Nephron progenitor cell (in vitro differentiated cells): ENCODE results near the gene FJX1.

Source experiments
- DNase-seq: peaks from one replicate; pipeline ENCODE4 v3.0.0; 2021
- H3K27ac Mint-ChIP-seq: 2 replicates; pipeline ENCODE4 v1.8.0; 2021; ENCODE audit warnings: mild to moderate bottlenecking, moderate library complexity, mixed read lengths
- H3K27me3 Mint-ChIP-seq: 2 replicates; pipeline ENCODE4 v1.8.0; 2021; ENCODE audit warnings: mild to moderate bottlenecking, low read depth, mixed read lengths; ENCODE audit not compliant: poor library complexity
- H3K36me3 Mint-ChIP-seq: 2 replicates; pipeline ENCODE4 v1.8.0; 2021; ENCODE audit warnings: low read depth, mixed read lengths
- H3K4me1 Mint-ChIP-seq: 2 replicates; pipeline ENCODE4 v1.8.0; 2021; ENCODE audit warnings: mixed read lengths
- H3K4me3 Mint-ChIP-seq: 2 replicates; pipeline ENCODE4 v1.8.0; 2021; ENCODE audit warnings: mild to moderate bottlenecking, moderate library complexity, mixed read lengths
- H3K9me3 Mint-ChIP-seq: 2 replicates; pipeline ENCODE4 v1.8.0; 2021; ENCODE audit warnings: mild to moderate bottlenecking, moderate library complexity, mixed read lengths
- TF ChIP-seq, protein P1 (sequence below): fragments of 200-600 bp; sonication (generic); IDR thresholded peaks from 2 replicates; pipeline ENCODE4 v1.5.0; 2021; ENCODE audit warnings: antibody characterized with exemption

The FJX1 gene, protein sequence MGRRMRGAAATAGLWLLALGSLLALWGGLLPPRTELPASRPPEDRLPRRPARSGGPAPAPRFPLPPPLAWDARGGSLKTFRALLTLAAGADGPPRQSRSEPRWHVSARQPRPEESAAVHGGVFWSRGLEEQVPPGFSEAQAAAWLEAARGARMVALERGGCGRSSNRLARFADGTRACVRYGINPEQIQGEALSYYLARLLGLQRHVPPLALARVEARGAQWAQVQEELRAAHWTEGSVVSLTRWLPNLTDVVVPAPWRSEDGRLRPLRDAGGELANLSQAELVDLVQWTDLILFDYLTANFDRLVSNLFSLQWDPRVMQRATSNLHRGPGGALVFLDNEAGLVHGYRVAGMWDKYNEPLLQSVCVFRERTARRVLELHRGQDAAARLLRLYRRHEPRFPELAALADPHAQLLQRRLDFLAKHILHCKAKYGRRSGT

DNA sequence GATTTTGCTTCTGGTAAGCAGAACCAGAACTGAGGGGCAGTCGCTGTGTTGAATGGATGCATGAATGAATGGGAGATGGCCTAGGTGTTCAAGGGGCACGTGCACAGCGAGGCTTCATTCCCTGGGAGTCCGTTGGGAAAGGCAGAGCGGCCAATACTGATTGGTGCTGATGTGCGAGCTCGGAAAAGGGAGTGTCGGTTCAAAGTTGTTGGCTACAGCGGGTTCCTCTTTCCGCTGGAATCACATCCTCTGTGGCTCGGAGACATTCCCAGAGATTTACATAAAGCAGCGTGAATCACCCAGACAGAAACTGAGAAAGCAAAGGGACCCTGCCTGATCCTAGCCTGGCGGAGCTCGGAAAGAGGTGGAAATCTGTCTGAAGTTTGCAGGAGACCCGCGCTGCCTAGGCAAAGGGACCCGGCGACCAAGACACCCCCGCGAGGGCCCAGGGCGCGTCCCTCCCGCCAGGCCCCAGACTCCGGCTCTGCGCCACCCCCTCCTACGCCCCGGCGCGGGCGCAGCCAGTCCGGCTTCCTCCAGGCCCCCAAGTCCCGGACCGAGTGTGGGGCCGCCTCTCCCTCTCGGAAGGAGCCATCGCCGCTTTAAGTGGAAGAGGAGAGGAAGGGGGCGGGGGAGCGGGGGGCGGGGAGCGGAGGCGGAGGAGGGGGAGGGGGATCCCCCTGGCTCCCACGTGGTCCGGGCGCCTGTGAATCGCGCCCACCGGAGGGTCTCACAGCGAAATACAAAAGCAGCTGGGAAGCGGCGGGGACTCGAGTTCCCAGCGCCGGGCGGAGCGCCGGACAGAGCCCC lies at the start of gene FJX1:
FJX1 (plus strand) TSS at position 774 of the 810 bp plus-strand sequence. CDS start 177 bp downstream, outside the sequence.
- peak within 1 kb of the TSS; percentile 91 for H3K27ac Mint-ChIP-seq
- peaks cover 48% of the 10 kb centered on the region for H3K4me1 Mint-ChIP-seq

DNA sequence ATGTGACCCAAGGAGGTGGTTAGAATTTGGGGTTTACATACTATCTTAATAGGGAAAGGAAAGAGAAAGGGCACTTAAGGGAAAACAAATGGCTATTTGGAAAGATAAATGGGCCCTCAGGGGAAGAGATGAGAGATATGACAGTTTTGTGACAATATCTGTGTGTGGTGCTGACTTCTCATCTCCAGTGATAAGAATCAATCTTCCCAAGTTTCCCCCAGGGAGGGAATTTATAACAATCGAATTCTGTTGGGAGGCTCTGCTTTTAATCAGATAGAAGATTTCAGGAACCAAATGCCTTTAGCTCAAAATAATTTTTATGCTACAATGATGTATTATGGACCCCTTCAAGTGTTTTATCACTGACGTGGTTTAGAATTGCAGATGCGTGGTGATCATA lies 46.6 kb upstream of the FJX1 start:
- Mint-ChIP-seq H3K9me3 (peaks cover 51% of the 10 kb centered on the region), H3K27me3 (peaks cover 4% of the 10 kb centered on the region), H3K4me3 (no peak overlapping the region), H3K27ac (no peak overlapping the region), H3K4me1 (no peaks in the 10 kb centered on the region), H3K36me3 (peaks cover 36% of the 10 kb centered on the region)
- no peak for DNase-seq
- TF ChIP-seq, protein P1, sequence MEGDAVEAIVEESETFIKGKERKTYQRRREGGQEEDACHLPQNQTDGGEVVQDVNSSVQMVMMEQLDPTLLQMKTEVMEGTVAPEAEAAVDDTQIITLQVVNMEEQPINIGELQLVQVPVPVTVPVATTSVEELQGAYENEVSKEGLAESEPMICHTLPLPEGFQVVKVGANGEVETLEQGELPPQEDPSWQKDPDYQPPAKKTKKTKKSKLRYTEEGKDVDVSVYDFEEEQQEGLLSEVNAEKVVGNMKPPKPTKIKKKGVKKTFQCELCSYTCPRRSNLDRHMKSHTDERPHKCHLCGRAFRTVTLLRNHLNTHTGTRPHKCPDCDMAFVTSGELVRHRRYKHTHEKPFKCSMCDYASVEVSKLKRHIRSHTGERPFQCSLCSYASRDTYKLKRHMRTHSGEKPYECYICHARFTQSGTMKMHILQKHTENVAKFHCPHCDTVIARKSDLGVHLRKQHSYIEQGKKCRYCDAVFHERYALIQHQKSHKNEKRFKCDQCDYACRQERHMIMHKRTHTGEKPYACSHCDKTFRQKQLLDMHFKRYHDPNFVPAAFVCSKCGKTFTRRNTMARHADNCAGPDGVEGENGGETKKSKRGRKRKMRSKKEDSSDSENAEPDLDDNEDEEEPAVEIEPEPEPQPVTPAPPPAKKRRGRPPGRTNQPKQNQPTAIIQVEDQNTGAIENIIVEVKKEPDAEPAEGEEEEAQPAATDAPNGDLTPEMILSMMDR = no peak

More for the DNA sequence above, at the start of gene FJX1:
- Mint-ChIP-seq H3K36me3 (no peaks in the 10 kb centered on the region), H3K27me3 (peaks cover 7% of the 10 kb centered on the region), H3K4me3 (peak within 1 kb of the TSS; percentile 87), H3K9me3 (no peaks in the 10 kb centered on the region)
- TF ChIP-seq, protein P1 = no peak
- peak; percentile 77 for DNase-seq

DNA sequence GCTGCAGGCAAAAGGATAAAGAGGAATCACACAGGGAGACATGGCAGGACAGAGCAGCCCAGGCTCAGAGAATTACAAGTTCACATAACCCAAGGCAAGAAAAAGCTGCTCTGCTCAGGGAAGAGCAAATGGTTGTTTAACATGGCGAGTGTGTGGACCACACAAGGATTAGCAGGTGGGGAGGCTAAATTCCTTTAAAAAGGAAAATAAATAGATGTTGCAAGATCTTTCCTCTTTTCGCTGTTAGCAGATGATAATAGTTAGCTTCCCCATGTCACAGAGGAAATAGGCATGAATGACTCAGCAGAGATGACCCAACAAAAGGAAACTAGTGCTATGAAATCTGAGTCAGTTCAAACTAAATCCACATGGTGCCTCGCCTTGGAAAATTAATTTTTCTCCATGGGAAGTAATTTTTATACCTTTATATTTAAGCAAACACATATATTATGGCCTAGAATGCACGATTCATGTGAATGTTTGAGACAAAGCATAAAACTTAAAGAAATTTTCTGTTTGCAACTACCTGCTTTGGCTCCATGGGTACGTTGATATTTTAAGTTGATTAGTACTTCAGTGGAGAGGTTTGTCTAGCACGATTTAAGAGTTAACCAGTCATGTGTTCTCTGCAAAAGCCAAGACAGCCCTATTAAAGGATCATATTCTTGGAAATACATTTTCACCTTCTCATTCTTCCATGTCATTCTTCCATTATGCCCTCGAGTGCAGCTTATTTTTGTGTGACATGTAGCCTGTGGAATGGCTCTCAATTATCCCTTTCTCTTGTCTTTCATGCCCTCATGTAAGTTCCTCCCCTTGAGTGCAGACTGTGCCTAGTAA lies 38.5 kb upstream of the FJX1 start:
- Mint-ChIP-seq H3K4me3 (no peak overlapping the region), H3K36me3 (peaks cover 8% of the 10 kb centered on the region), H3K27me3 (peaks cover 9% of the 10 kb centered on the region), H3K4me1 (peaks cover 4% of the 10 kb centered on the region), H3K9me3 (peaks cover 13% of the 10 kb centered on the region), H3K27ac (peak overlapping the region; percentile 68)
- TF ChIP-seq, protein P1 = no peak
- DNase-seq = no peak

DNA sequence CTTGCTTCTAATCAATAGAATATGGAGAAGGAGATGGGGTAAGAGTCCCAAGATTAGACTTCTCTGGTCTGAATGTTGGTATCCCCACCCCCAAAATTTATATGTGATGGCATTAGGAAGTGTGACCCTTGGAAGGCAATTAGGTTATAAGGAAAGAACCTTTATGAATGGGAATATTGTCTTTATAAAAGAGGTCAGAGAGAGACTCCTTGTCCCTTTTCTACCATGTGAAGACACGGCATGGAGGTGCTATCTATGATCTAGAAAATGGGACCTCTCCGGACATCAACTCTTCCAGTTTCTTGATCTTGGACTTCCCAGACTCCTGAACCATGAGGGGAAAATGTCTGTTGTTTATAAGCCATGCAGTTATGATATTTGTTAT lies 37.9 kb upstream of the FJX1 start:
- Mint-ChIP-seq H3K4me3 (no peak overlapping the region), H3K36me3 (peaks cover 5% of the 10 kb centered on the region), H3K27me3 (peaks cover 9% of the 10 kb centered on the region), H3K4me1 (peaks cover 9% of the 10 kb centered on the region), H3K9me3 (peaks cover 7% of the 10 kb centered on the region), H3K27ac (no peak overlapping the region)
- no peak for DNase-seq
- TF ChIP-seq, protein P1 = no peak

DNA sequence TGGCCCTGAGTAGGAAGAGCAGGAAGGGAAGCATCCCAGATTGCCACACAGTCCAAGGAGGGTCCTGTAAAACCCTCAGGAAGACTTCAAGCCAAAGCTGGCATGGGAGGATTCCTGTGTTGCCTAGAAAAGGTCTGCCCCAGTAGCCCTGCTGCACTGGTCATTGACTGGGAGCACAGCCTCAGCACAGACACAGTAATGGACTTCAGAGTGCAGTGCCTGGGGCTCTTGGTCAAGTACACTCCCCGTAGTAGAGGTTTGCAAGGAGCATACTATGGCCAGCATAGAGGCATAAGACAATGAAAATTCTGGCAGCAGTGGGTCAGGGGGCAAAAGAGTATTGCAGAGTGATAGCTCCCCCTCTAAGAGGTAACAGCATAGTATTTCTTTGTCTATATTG lies 36.2 kb upstream of the FJX1 start:
- Mint-ChIP-seq H3K4me3 (no peak overlapping the region), H3K27me3 (peaks cover 9% of the 10 kb centered on the region), H3K4me1 (peaks cover 23% of the 10 kb centered on the region), H3K9me3 (no peaks in the 10 kb centered on the region), H3K27ac (peak overlapping the region; percentile 19), H3K36me3 (no peaks in the 10 kb centered on the region)
- no peak for DNase-seq
- TF ChIP-seq, protein P1 = no peak
